ENCODE data around the gene ST6GALNAC5.

DNA sequence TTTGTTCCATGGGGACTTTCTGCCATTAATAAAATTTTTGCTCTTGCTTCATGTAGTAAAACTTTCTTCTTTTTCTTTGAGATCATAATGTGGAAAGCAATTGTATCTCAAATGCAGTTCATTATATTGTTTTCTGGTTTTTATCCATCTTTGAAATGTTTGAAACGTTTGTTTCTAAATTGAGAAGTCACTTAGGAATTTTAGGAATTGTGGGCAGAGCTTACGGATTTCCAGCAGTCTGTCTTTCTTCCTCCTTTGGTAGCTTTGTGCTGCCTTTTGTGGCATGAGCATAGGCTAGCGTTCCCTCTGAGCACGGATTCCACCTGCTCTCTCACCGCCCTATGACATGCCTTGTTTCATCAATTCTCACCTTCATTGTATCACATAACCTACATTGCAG lies 2.9 kb upstream of the ST6GALNAC5 start:
- TF ChIP-seq, protein P1, sequence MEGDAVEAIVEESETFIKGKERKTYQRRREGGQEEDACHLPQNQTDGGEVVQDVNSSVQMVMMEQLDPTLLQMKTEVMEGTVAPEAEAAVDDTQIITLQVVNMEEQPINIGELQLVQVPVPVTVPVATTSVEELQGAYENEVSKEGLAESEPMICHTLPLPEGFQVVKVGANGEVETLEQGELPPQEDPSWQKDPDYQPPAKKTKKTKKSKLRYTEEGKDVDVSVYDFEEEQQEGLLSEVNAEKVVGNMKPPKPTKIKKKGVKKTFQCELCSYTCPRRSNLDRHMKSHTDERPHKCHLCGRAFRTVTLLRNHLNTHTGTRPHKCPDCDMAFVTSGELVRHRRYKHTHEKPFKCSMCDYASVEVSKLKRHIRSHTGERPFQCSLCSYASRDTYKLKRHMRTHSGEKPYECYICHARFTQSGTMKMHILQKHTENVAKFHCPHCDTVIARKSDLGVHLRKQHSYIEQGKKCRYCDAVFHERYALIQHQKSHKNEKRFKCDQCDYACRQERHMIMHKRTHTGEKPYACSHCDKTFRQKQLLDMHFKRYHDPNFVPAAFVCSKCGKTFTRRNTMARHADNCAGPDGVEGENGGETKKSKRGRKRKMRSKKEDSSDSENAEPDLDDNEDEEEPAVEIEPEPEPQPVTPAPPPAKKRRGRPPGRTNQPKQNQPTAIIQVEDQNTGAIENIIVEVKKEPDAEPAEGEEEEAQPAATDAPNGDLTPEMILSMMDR (conservative IDR thresholded peaks at IDR 0.05 in 1 of 2, IDR thresholded peaks at IDR 0.05 in 1 of 2; ENCODE audit: extremely low read depth in 1 of 2, insufficient read depth in 1 of 2, low read depth in 1 of 2, low read length in 2 of 2) = no peak
- no peak for TF ChIP-seq EZH2 (IDR thresholded peaks at IDR 0.05; ENCODE audit: borderline replicate concordance, low read length)

Measured in mammary epithelial cell (primary cell).